Type B pancreatic cell (in vitro differentiated cells): ENCODE data around the gene OTOA. TPM values are rescaled to one million over a fixed set of nuclear protein-coding genes. Genes with fewer than 3 reads are reported as not detected.

Source experiments
- DNase-seq: peaks from one replicate; pipeline ENCODE4 v3.0.0; 2021; ENCODE audit warnings: mixed read lengths; ENCODE audit not compliant: unreplicated experiment; ENCODE audit errors: extremely low spot score
- H3K27ac Mint-ChIP-seq: 2 replicates; pipeline ENCODE4 v1.8.0; 2021; ENCODE audit warnings: mild to moderate bottlenecking, mixed read lengths
- H3K27me3 Mint-ChIP-seq: 2 replicates; pipeline ENCODE4 v1.8.0; 2021; ENCODE audit warnings: mixed read lengths
- H3K36me3 Mint-ChIP-seq: 2 replicates; pipeline ENCODE4 v1.8.0; 2021; ENCODE audit warnings: mixed read lengths
- H3K4me1 Mint-ChIP-seq: one replicate; pipeline ENCODE4 v1.8.0; 2021; ENCODE audit warnings: mixed read lengths; ENCODE audit not compliant: unreplicated experiment
- H3K4me3 Mint-ChIP-seq: 2 replicates; pipeline ENCODE4 v1.8.0; 2021; ENCODE audit warnings: mild to moderate bottlenecking, mixed read lengths
- H3K9me3 Mint-ChIP-seq: 2 replicates; pipeline ENCODE4 v1.8.0; 2021; ENCODE audit warnings: mixed read lengths
- CTCF ChIP-seq: fragments of 200-600 bp; sonication (generic); conservative IDR thresholded peaks from 2 replicates; pipeline ENCODE4 v1.5.0; 2021; ENCODE audit warnings: antibody characterized with exemption, mild to moderate bottlenecking
- total RNA-seq: library from RNA; stranded (reverse); gene quantifications from 2 replicates; pipeline ENCODE4 v1.2.1, GENCODE V29; 2021; ENCODE audit warnings: low replicate concordance

OTOA gene
- total RNA-seq, 1 donor from 2014 or later: 0.17 TPM

- Mint-ChIP-seq H3K36me3 (no peaks in the 10 kb centered on the region), H3K27me3 (peaks cover 2% of the 10 kb centered on the region), H3K4me3 (no peak overlapping the region), H3K9me3 (no peaks in the 10 kb centered on the region), H3K4me1 (no peaks in the 10 kb centered on the region), H3K27ac (no peak overlapping the region)
- no peak for TF ChIP-seq CTCF
- DNase-seq: no peak
Measured at GRCh38 chr16:21703589-21704174, 39.9 kb downstream of the OTOA start.

GRCh38 chr16:21704266-21704665 is 40.5 kb downstream of the OTOA start:
- no peak for TF ChIP-seq CTCF
- no peak overlapping the region for H3K27ac Mint-ChIP-seq
- H3K27me3 Mint-ChIP-seq: peaks cover 3% of the 10 kb centered on the region
- no peak for DNase-seq
- no peaks in the 10 kb centered on the region for H3K4me1 Mint-ChIP-seq
- H3K36me3 Mint-ChIP-seq: no peaks in the 10 kb centered on the region
- no peak overlapping the region for H3K4me3 Mint-ChIP-seq
- H3K9me3 Mint-ChIP-seq: no peaks in the 10 kb centered on the region

GRCh38 chr16:21704733-21705132 is 41.0 kb downstream of the OTOA start:
- H3K27ac Mint-ChIP-seq: no peak overlapping the region

GRCh38 chr16:21708533-21709115 is 44.9 kb downstream of the OTOA start:
- Mint-ChIP-seq H3K9me3 (no peaks in the 10 kb centered on the region), H3K4me3 (no peak overlapping the region), H3K4me1 (no peaks in the 10 kb centered on the region), H3K36me3 (no peaks in the 10 kb centered on the region), H3K27me3 (peaks cover 3% of the 10 kb centered on the region), H3K27ac (no peak overlapping the region)
- peak; percentile 94 for TF ChIP-seq CTCF
- peak; percentile 74 for DNase-seq

More at GRCh38 chr16:21704733-21705132, 41.0 kb downstream of the OTOA start:
- DNase-seq: no peak
- TF ChIP-seq CTCF: no peak
- Mint-ChIP-seq H3K36me3 (no peaks in the 10 kb centered on the region), H3K27me3 (peaks cover 3% of the 10 kb centered on the region), H3K4me3 (no peak overlapping the region), H3K9me3 (no peaks in the 10 kb centered on the region), H3K4me1 (no peaks in the 10 kb centered on the region)

GRCh38 chr16:21710938-21711337 is 47.2 kb downstream of the OTOA start:
- no peaks in the 10 kb centered on the region for H3K4me1 Mint-ChIP-seq
- no peak for DNase-seq
- peaks cover 3% of the 10 kb centered on the region for H3K27me3 Mint-ChIP-seq
- no peaks in the 10 kb centered on the region for H3K36me3 Mint-ChIP-seq
- no peak overlapping the region for H3K27ac Mint-ChIP-seq
- H3K4me3 Mint-ChIP-seq: no peak overlapping the region
- H3K9me3 Mint-ChIP-seq: no peaks in the 10 kb centered on the region
- no peak for TF ChIP-seq CTCF
